ENCODE measurements around the gene PRKCD.

PRKCD gene

GRCh38 chr3:53198256-53198977 lies 37.4 kb downstream of the PRKCD start:
- DNase-seq (ENCODE audit: low read depth) = no peak
- no peak overlapping the region for H3K4me3 ChIP-seq (ENCODE audit: low read depth, low read length)
- TF ChIP-seq, protein P1, sequence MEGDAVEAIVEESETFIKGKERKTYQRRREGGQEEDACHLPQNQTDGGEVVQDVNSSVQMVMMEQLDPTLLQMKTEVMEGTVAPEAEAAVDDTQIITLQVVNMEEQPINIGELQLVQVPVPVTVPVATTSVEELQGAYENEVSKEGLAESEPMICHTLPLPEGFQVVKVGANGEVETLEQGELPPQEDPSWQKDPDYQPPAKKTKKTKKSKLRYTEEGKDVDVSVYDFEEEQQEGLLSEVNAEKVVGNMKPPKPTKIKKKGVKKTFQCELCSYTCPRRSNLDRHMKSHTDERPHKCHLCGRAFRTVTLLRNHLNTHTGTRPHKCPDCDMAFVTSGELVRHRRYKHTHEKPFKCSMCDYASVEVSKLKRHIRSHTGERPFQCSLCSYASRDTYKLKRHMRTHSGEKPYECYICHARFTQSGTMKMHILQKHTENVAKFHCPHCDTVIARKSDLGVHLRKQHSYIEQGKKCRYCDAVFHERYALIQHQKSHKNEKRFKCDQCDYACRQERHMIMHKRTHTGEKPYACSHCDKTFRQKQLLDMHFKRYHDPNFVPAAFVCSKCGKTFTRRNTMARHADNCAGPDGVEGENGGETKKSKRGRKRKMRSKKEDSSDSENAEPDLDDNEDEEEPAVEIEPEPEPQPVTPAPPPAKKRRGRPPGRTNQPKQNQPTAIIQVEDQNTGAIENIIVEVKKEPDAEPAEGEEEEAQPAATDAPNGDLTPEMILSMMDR (conservative IDR thresholded peaks at IDR 0.05; ENCODE audit: low read depth, low read length) = peak; percentile 22

- H3K4me3 ChIP-seq (ENCODE audit: low read depth, low read length) = no peak overlapping the region
- no peak for DNase-seq (ENCODE audit: low read depth)
- TF ChIP-seq, protein P1 (conservative IDR thresholded peaks at IDR 0.05; ENCODE audit: low read depth, low read length) = no peak
Measured at GRCh38 chr3:53198996-53199395, 38.0 kb downstream of the PRKCD start.

DNA sequence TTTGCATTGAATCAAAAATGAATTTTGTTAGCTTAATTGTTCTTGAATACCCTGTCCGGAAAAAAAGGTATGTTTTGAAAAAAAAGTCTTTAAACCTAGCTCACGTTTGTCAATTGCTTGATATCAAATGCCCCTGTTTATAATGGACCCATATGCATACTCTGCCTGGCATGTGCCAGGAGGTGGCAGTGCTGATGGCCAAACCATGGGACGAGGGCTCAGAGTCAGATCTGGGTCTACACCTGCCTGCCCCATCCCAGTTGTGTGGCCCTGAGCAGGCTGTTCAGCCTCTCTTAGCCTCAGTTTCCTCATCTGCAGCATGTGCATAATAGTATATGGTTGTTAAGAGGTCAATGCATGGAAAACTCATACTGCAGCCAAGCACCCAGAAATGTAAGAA lies 38.8 kb downstream of the PRKCD start:
- TF ChIP-seq, protein P1 (conservative IDR thresholded peaks at IDR 0.05; ENCODE audit: low read depth, low read length) = no peak
- DNase-seq (ENCODE audit: low read depth) = no peak

GRCh38 chr3:53200501-53201498 lies 39.8 kb downstream of the PRKCD start:
- TF ChIP-seq, protein P1 (conservative IDR thresholded peaks at IDR 0.05; ENCODE audit: low read depth, low read length) = no peak
- no peak for DNase-seq (ENCODE audit: low read depth)
- H3K4me3 ChIP-seq (ENCODE audit: low read depth, low read length) = no peak overlapping the region

More for the DNA sequence above, 38.8 kb downstream of the PRKCD start:
- no peak overlapping the region for H3K4me3 ChIP-seq (ENCODE audit: low read depth, low read length)

GRCh38 chr3:53202331-53203015 lies 41.5 kb downstream of the PRKCD start:
- H3K4me3 ChIP-seq (ENCODE audit: low read depth, low read length) = no peak overlapping the region
- no peak for DNase-seq (ENCODE audit: low read depth)
- TF ChIP-seq, protein P1 (conservative IDR thresholded peaks at IDR 0.05; ENCODE audit: low read depth, low read length) = no peak

DNA sequence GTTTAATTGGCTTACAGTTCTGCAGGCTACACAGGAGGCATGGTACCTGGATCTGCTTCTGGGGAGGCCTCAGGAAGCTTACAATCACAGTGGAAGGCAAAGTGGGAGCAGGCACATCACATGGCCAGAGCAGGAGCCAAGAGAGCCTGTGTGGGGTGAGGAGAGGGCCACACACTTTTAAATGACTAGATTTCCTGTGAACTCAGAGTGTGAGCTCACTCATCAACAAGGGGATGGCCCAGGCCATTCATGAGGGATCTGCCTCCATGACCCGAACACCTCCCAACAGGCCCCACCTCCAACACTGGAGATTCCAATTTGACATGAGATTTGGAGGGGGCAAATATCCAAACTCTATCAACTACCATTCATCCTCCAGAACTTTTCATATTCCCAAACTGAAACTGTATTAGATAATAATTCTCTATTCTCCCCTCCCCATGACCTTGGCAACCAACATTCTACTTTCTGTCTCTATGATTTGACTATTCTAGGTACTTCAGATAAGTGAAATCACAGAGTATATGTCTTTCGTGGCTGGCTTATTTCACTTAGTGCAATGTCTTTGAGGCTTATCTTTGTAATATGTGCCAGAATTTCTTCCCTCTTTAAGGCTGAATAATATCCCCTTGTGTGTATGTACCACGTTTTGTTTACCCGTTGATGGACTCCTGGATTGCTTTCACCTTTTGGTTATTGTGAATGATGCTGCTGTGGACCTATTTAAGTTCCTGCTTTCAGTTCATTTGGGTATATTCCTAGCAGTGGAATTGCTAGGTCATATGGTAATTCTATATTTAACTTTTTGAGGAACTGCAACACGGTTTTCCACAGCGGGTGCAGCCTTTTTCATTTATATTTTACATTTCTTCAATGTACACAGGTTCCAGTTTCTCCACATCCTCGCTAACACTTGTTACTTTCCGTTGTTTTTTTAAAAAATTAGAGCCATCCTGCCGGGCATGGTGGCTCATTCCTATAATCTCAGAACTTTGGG lies 51.0 kb downstream of the PRKCD start:
- no peak for DNase-seq (ENCODE audit: low read depth)
- TF ChIP-seq, protein P1 (conservative IDR thresholded peaks at IDR 0.05; ENCODE audit: low read depth, low read length) = no peak
- H3K4me3 ChIP-seq (ENCODE audit: low read depth, low read length) = no peak overlapping the region
